Activated CD4-positive, alpha-beta T cell treated with anti-CD3 and anti-CD28 coated beads for 36 hours (primary cell): Measurements from ENCODE around the gene PSMA6. TPM values are rescaled to one million over a fixed set of nuclear protein-coding genes. Genes with fewer than 3 reads are reported as not detected.
A peak's percentile ranks its signal among the peaks of the same experiment; 100 is the strongest.

Source experiments
- ATAC-seq: fragments of 200-7000 bp; cut with Tn5 transposase; one replicate; pipeline ENCODE4 v1.10.0; 2021; ENCODE audit warnings: mild to moderate bottlenecking, moderate library complexity
- CTCF ChIA-PET: fragments of 350-600 bp; sonication (Branson Sonifier 250); formaldehyde crosslinking; loops from one replicate; lab custom pipeline; 2021; ENCODE audit warnings: antibody characterized with exemption; lab: Charles Lee
- POLR2A ChIA-PET: fragments of 350-600 bp; sonication (Branson Sonifier 250); formaldehyde crosslinking; loops from one replicate; lab custom pipeline; 2021; ENCODE audit warnings: antibody characterized with exemption, inconsistent platforms; lab: Charles Lee
- DNase-seq: peaks from one replicate; pipeline ENCODE4 v3.0.0-alpha.2; 2020
- H3K27ac Mint-ChIP-seq: one replicate; pipeline ENCODE4 v1.8.0; 2021; ENCODE audit warnings: mixed read lengths
- H3K27me3 Mint-ChIP-seq: one replicate; pipeline ENCODE4 v1.8.0; 2021; ENCODE audit warnings: mixed read lengths
- H3K36me3 Mint-ChIP-seq: one replicate; pipeline ENCODE4 v1.8.0; 2021; ENCODE audit warnings: low read depth, mixed read lengths
- H3K4me1 Mint-ChIP-seq: one replicate; pipeline ENCODE4 v1.8.0; 2021; ENCODE audit warnings: mixed read lengths
- H3K4me3 Mint-ChIP-seq: one replicate; pipeline ENCODE4 v1.8.0; 2021; ENCODE audit warnings: mild to moderate bottlenecking, moderate library complexity, mixed read lengths
- H3K9me3 Mint-ChIP-seq: one replicate; pipeline ENCODE4 v1.8.0; 2021; ENCODE audit warnings: low read depth, mixed read lengths
- intact Hi-C, 2 experiments: fragments of 100-400 bp; cut with DNase I in 1 of 2; cut with micrococcal nuclease in 1 of 2; formaldehyde crosslinking; loops; one replicate each; pipeline versions ENCODE4 v1.14.2 to v1.15.1; 2022 to 2024; cut with DNase I, micrococcal nuclease
- total RNA-seq, 2 experiments: library from RNA; stranded (reverse); gene quantifications; one replicate each; pipeline ENCODE4 v1.2.3, GENCODE V29; 2021

Gene PSMA6
- total RNA-seq, 2 experiments from 2014 or later, result 374 to 425 TPM

- Mint-ChIP-seq H3K4me3 (no peak overlapping the region), H3K9me3 (no peaks in the 10 kb centered on the region), H3K4me1 (peaks cover 30% of the 10 kb centered on the region), H3K27me3 (no peaks in the 10 kb centered on the region), H3K36me3 (peaks cover 16% of the 10 kb centered on the region), H3K27ac (no peak overlapping the region)
- ChIA-PET POLR2A (interaction anchor here (1.9 kb wide), 1 partner anchor 124 kb away, joined by 6 read pairs; no protein-coding TSS in a partner anchor), CTCF (interaction anchor here (0.6 to 1.2 kb wide), 3 partner anchors 21 to 139 kb away, joined by 3 read pairs; no protein-coding TSS in a partner anchor)
- DNase-seq (no peak), ATAC-seq (no peak)
- intact Hi-C loops, result no loop called here
Measured at GRCh38 chr14:35281341-35281740, 10.8 kb upstream of the PSMA6 start.

- peak overlapping the region; percentile 49 for H3K27ac Mint-ChIP-seq
- peaks cover 14% of the 10 kb centered on the region for H3K36me3 Mint-ChIP-seq
- no peaks in the 10 kb centered on the region for H3K27me3 Mint-ChIP-seq
- no peaks in the 10 kb centered on the region for H3K9me3 Mint-ChIP-seq
- intact Hi-C loops, result no loop called here
- POLR2A ChIA-PET, result interaction anchor here (0.6 to 4.1 kb wide), 2 partner anchors 49 to 120 kb away, joined by 4 to 52 read pairs; partner anchors contain the start of gene NFKBIA
- ATAC-seq (no peak), DNase-seq (no peak)
- peaks cover 51% of the 10 kb centered on the region for H3K4me1 Mint-ChIP-seq
- no peak overlapping the region for H3K4me3 Mint-ChIP-seq
- CTCF ChIA-PET, result interaction anchor here (0.7 to 1.5 kb wide), 6 partner anchors 9 to 132 kb away, joined by 3 to 6 read pairs (median 4); no protein-coding TSS in a partner anchor
Measured at GRCh38 chr14:35284506-35284905, 7.7 kb upstream of the PSMA6 start.

- Mint-ChIP-seq H3K36me3 (peaks cover 12% of the 10 kb centered on the region), H3K27ac (peak overlapping the region; percentile 97), H3K4me3 (peak overlapping the region; percentile 24), H3K27me3 (no peaks in the 10 kb centered on the region), H3K4me1 (peaks cover 56% of the 10 kb centered on the region), H3K9me3 (no peaks in the 10 kb centered on the region)
- POLR2A ChIA-PET, result interaction anchor here (0.5 to 4.1 kb wide), 8 partner anchors 29 to 693 kb away, joined by 3 to 52 read pairs (median 4); partner anchors contain the start of gene NFKBIA
- ATAC-seq (peak; percentile 59), DNase-seq (peak; percentile 40)
- CTCF ChIA-PET, result interaction anchor here (0.6 to 2.7 kb wide), 11 partner anchors 10 to 145 kb away, joined by 3 to 31 read pairs (median 4); partner anchors contain the start of gene NFKBIA
- intact Hi-C loops, result loop anchor here (1.0 to 5.0 kb wide), 8 partner anchors 8 to 823 kb away; partner anchors contain the start of gene SPTSSA (in 1 of the 2)
Measured at GRCh38 chr14:35285168-35286002, 6.8 kb upstream of the PSMA6 start.

GRCh38 chr14:35286003-35286600, 6.1 kb upstream of the PSMA6 start:
- DNase-seq, result no peak
- POLR2A ChIA-PET, result interaction anchor here (0.5 to 4.1 kb wide), 8 partner anchors 29 to 694 kb away, joined by 3 to 52 read pairs (median 4); partner anchors contain the start of gene NFKBIA
- H3K27me3 Mint-ChIP-seq, result no peaks in the 10 kb centered on the region
- H3K27ac Mint-ChIP-seq, result peak overlapping the region; percentile 97
- H3K4me1 Mint-ChIP-seq, result peaks cover 62% of the 10 kb centered on the region
- H3K9me3 Mint-ChIP-seq, result no peaks in the 10 kb centered on the region
- H3K36me3 Mint-ChIP-seq, result peaks cover 8% of the 10 kb centered on the region
- intact Hi-C loops, result loop anchor here (2.0 to 5.0 kb wide), 7 partner anchors 29 to 824 kb away; partner anchors contain the start of gene SPTSSA (in 1 of the 2)
- ATAC-seq, result peak; percentile 9
- H3K4me3 Mint-ChIP-seq, result peak overlapping the region; percentile 24
- CTCF ChIA-PET, result interaction anchor here (0.8 to 2.7 kb wide), 12 partner anchors 10 to 145 kb away, joined by 3 to 31 read pairs (median 6); partner anchors contain the start of gene NFKBIA

GRCh38 chr14:35286707-35287106, 5.5 kb upstream of the PSMA6 start:
- peak overlapping the region; percentile 97 for H3K27ac Mint-ChIP-seq
- peaks cover 63% of the 10 kb centered on the region for H3K4me1 Mint-ChIP-seq
- intact Hi-C loops, result loop anchor here (1.0 to 5.0 kb wide), 10 partner anchors 28 to 824 kb away; partner anchors contain the start of genes NFKBIA (in 2 of the 2) and SPTSSA (in 1 of the 2)
- H3K36me3 Mint-ChIP-seq, result peaks cover 7% of the 10 kb centered on the region
- no peaks in the 10 kb centered on the region for H3K9me3 Mint-ChIP-seq
- peak overlapping the region; percentile 24 for H3K4me3 Mint-ChIP-seq
- ChIA-PET POLR2A (interaction anchor here (0.5 to 4.1 kb wide), 11 partner anchors 26 to 644 kb away, joined by 3 to 52 read pairs (median 8); partner anchors contain the start of gene NFKBIA), CTCF (interaction anchor here (0.5 to 2.7 kb wide), 19 partner anchors 9 to 485 kb away, joined by 3 to 31 read pairs (median 4); partner anchors contain the start of gene NFKBIA)
- ATAC-seq (peak; percentile 25), DNase-seq (peak; percentile 30)
- no peaks in the 10 kb centered on the region for H3K27me3 Mint-ChIP-seq

- Mint-ChIP-seq H3K27me3 (no peaks in the 10 kb centered on the region), H3K9me3 (no peaks in the 10 kb centered on the region), H3K4me3 (peak overlapping the region; percentile 24), H3K27ac (peak overlapping the region; percentile 97), H3K36me3 (peaks cover 5% of the 10 kb centered on the region), H3K4me1 (peaks cover 62% of the 10 kb centered on the region)
- CTCF ChIA-PET, result interaction anchor here (0.5 to 2.7 kb wide), 19 partner anchors 16 to 486 kb away, joined by 3 to 31 read pairs (median 4); partner anchors contain the start of gene NFKBIA
- peak; percentile 49 for ATAC-seq
- peak; percentile 79 for DNase-seq
- POLR2A ChIA-PET, result interaction anchor here (0.8 to 4.1 kb wide), 8 partner anchors 27 to 129 kb away, joined by 3 to 52 read pairs (median 8); partner anchors contain the start of gene NFKBIA
- intact Hi-C loops, result loop anchor here (1.0 to 5.0 kb wide), 10 partner anchors 27 to 825 kb away; partner anchors contain the start of genes NFKBIA (in 2 of the 2) and SPTSSA (in 1 of the 2)
Measured at GRCh38 chr14:35287431-35288013, 4.7 kb upstream of the PSMA6 start.

GRCh38 chr14:35289623-35290022, 2.6 kb upstream of the PSMA6 start:
- Mint-ChIP-seq H3K27ac (peak overlapping the region; percentile 12), H3K36me3 (peaks cover 15% of the 10 kb centered on the region)
- ATAC-seq, result no peak

GRCh38 chr14:35292770-35293561, 784 bp downstream of the PSMA6 start:
- H3K27ac Mint-ChIP-seq, result peak overlapping the region; percentile 96
- CTCF ChIA-PET, result interaction anchor here (0.6 to 2.2 kb wide), 12 partner anchors 10 to 511 kb away, joined by 3 to 11 read pairs (median 4); partner anchors contain the start of gene NFKBIA
- intact Hi-C loops, result loop anchor here (1.0 to 5.0 kb wide), 15 partner anchors 8 to 756 kb away; partner anchors contain the start of genes FAM177A1 (in 2 of the 2), NFKBIA (in 2 of the 2), PRORP (in 2 of the 2) and SRP54 (in 2 of the 2)
- DNase-seq (no peak), ATAC-seq (peak; percentile 5)
- POLR2A ChIA-PET, result interaction anchor here (0.9 to 4.2 kb wide), 11 partner anchors 7 to 310 kb away, joined by 3 to 132 read pairs (median 8); partner anchors contain the start of genes NFKBIA and SRP54
- peaks cover 52% of the 10 kb centered on the region for H3K4me1 Mint-ChIP-seq
- H3K9me3 Mint-ChIP-seq, result no peaks in the 10 kb centered on the region
- H3K4me3 Mint-ChIP-seq, result peak overlapping the region; percentile 85
- no peaks in the 10 kb centered on the region for H3K27me3 Mint-ChIP-seq
- H3K36me3 Mint-ChIP-seq, result peaks cover 35% of the 10 kb centered on the region

More at GRCh38 chr14:35289623-35290022, 2.6 kb upstream of the PSMA6 start:
- CTCF ChIA-PET, result interaction anchor here (0.6 to 2.2 kb wide), 2 partner anchors 11 to 704 kb away, joined by 3 to 5 read pairs; no protein-coding TSS in a partner anchor
- H3K4me3 Mint-ChIP-seq, result no peak overlapping the region
- POLR2A ChIA-PET, result no interaction called here
- no peak for DNase-seq
- peaks cover 57% of the 10 kb centered on the region for H3K4me1 Mint-ChIP-seq
- H3K9me3 Mint-ChIP-seq, result no peaks in the 10 kb centered on the region
- intact Hi-C loops, result loop anchor here (5.0 kb wide), 6 partner anchors 67 to 827 kb away; partner anchors contain the start of genes EAPP (in 1 of the 2), FAM177A1 (in 1 of the 2) and SPTSSA (in 1 of the 2)
- no peaks in the 10 kb centered on the region for H3K27me3 Mint-ChIP-seq

GRCh38 chr14:35295845-35296161, 3.6 kb downstream of the PSMA6 start:
- POLR2A ChIA-PET, result interaction anchor here (1.2 kb wide), 1 partner anchor 19 kb away, joined by 7 read pairs; no protein-coding TSS in a partner anchor
- DNase-seq, result no peak
- CTCF ChIA-PET, result interaction anchor here (1.1 to 1.5 kb wide), 3 partner anchors 10 to 113 kb away, joined by 4 to 5 read pairs (median 4); partner anchors contain the start of gene NFKBIA
- Mint-ChIP-seq H3K36me3 (peaks cover 42% of the 10 kb centered on the region), H3K27me3 (no peaks in the 10 kb centered on the region), H3K4me3 (peak overlapping the region; percentile 85), H3K27ac (peak overlapping the region; percentile 79), H3K9me3 (no peaks in the 10 kb centered on the region), H3K4me1 (peaks cover 54% of the 10 kb centered on the region)
- ATAC-seq, result no peak
- intact Hi-C loops, result no loop called here
